GM19324 (cell line): ENCODE results near the gene KLK15.
"Not testable (repeated sequence)": the region's sequence is repeated elsewhere in the genome, so short reads cannot be mapped to it uniquely, and the experiment has no call there.

Experiments used
- ATAC-seq: cut with Tn5 transposase; IDR thresholded peaks from one replicate; pipeline ENCODE4 v1.9.1; 2021; ENCODE audit warnings: mild to moderate bottlenecking, moderate library complexity; ENCODE audit not compliant: unreplicated experiment, low FRiP score

The KLK15 gene

GRCh38 chr19:50797781-50798658 lies 35.4 kb downstream of the KLK15 start:
- ATAC-seq, result no peak

GRCh38 chr19:50797429-50797780 lies 36.0 kb downstream of the KLK15 start:
- ATAC-seq, result no peak

GRCh38 chr19:50796634-50797428 lies 36.5 kb downstream of the KLK15 start:
- no peak for ATAC-seq

- ATAC-seq, result no peak
These were observed 37.2 kb downstream of the KLK15 start for GRCh38 chr19:50796128-50796633.

- no peak for ATAC-seq
These were observed 37.7 kb downstream of the KLK15 start for GRCh38 chr19:50795664-50796073.

GRCh38 chr19:50794876-50795663 lies 38.3 kb downstream of the KLK15 start:
- ATAC-seq, result no peak

GRCh38 chr19:50794074-50794875 lies 39.1 kb downstream of the KLK15 start:
- ATAC-seq, result no peak

- ATAC-seq, result no peak
These were observed 39.8 kb downstream of the KLK15 start for GRCh38 chr19:50793558-50794065.

GRCh38 chr19:50792272-50793250 lies 40.8 kb downstream of the KLK15 start:
- ATAC-seq, result no peak

GRCh38 chr19:50791594-50792271 lies 41.6 kb downstream of the KLK15 start:
- ATAC-seq, result no peak

- ATAC-seq, result no peak
These were observed 42.4 kb downstream of the KLK15 start for GRCh38 chr19:50790922-50791467.

- no peak for ATAC-seq
These were observed 43.0 kb downstream of the KLK15 start, which contains the start of gene ACP4 for GRCh38 chr19:50790396-50790795. TSS of gene ACP4 (plus strand) at chr19:50790415. CDS start at chr19:50790415, 0 bp downstream.

- ATAC-seq, result no peak
These were observed 48.0 kb downstream of the KLK15 start for GRCh38 chr19:50785329-50785728.

- ATAC-seq, result no peak
These were observed 48.7 kb downstream of the KLK15 start for GRCh38 chr19:50784710-50785109.

- not testable (repeated sequence) for ATAC-seq
These were observed 49.6 kb downstream of the KLK15 start for GRCh38 chr19:50783848-50784152.

GRCh38 chr19:50780753-50781435 lies 52.5 kb downstream of the KLK15 start:
- no peak for ATAC-seq
